HCT116 (cell line): ENCODE results near the gene ALDH3A2.

ENCODE experiments used
- CBX3 ChIP-seq: IDR thresholded peaks from 2 replicates; pipeline ENCODE4 v1.6.1; 2012; ENCODE audit warnings: low read depth
- CTCF ChIP-seq, 3 experiments: fragments of 200-600 bp in 1 of 3; sonication (generic) in 1 of 3; IDR thresholded peaks in 2 of 3; conservative IDR thresholded peaks in 1 of 3; 2 replicates each; pipeline ENCODE4 v1.5.1; 2012 to 2017; ENCODE audit warnings: low read depth in 2 of 3, low read length in 2 of 3, antibody characterized with exemption in 1 of 3, borderline replicate concordance in 1 of 3, control low read depth in 1 of 3, mild to moderate bottlenecking in 1 of 3, mixed read lengths in 1 of 3, mixed run types in 1 of 3, moderate library complexity in 1 of 3; ENCODE audit not compliant: insufficient read depth in 1 of 3
- ELF1 ChIP-seq: IDR thresholded peaks from 2 replicates; pipeline ENCODE4 v1.6.1; 2012; ENCODE audit warnings: low read depth, borderline replicate concordance
- EZH2phosphoT487 ChIP-seq: fragments of 200-600 bp; IDR thresholded peaks from 2 replicates; pipeline ENCODE4 v1.6.1; 2018; ENCODE audit warnings: antibody characterized with exemption, borderline replicate concordance
- POLR2A ChIP-seq: IDR thresholded peaks from 2 replicates; pipeline ENCODE4 v1.7.0; 2011; ENCODE audit warnings: borderline replicate concordance; ENCODE audit not compliant: insufficient read depth, insufficient read length; ENCODE audit errors: extremely low read depth
- POLR2AphosphoS5 ChIP-seq: IDR thresholded peaks from 2 replicates; pipeline ENCODE4 v1.6.1; 2011; ENCODE audit warnings: mild to moderate bottlenecking, low read depth, low read length, moderate library complexity
- SP1 ChIP-seq: IDR thresholded peaks from 2 replicates; pipeline ENCODE4 v1.6.1; 2012; ENCODE audit warnings: low read depth
- ZBTB33 ChIP-seq: IDR thresholded peaks from 2 replicates; pipeline ENCODE4 v1.6.1; 2011; ENCODE audit warnings: mild to moderate bottlenecking, low read length, moderate library complexity; ENCODE audit not compliant: insufficient replicate concordance; ENCODE audit errors: extremely low read depth
- ZNF274 ChIP-seq: fragments of 200-500 bp; sonication (Bioruptor generic); IDR thresholded peaks from 2 replicates; pipeline ENCODE4 v1.6.1; 2014; ENCODE audit warnings: mild to moderate bottlenecking, low read depth, low read length, inconsistent platforms

- TF ChIP-seq POLR2AphosphoS5 (no peak), CTCF (IDR thresholded peaks at IDR 0.05 in 2 of 3, conservative IDR thresholded peaks at IDR 0.05 in 1 of 3; ENCODE audit: borderline replicate concordance in 1 of 3, insufficient read depth in 1 of 3, low read depth in 2 of 3, low read length in 2 of 3) (no peak), CBX3 (no peak), ZNF274 (no peak), SP1 (no peak), EZH2phosphoT487 (no peak), POLR2A (no peak), ELF1 (no peak), ZBTB33 (no peak)
Measured at GRCh38 chr17:19641687-19642372, 6.7 kb upstream of the ALDH3A2 start.
